GM18502 (cell line): ENCODE measurements around the gene ERICH2.

Experiments
- ATAC-seq: cut with Tn5 transposase; IDR thresholded peaks from one replicate; pipeline ENCODE4 v1.9.1; 2021; ENCODE audit warnings: mild to moderate bottlenecking; ENCODE audit not compliant: unreplicated experiment, poor library complexity

ERICH2 gene

DNA sequence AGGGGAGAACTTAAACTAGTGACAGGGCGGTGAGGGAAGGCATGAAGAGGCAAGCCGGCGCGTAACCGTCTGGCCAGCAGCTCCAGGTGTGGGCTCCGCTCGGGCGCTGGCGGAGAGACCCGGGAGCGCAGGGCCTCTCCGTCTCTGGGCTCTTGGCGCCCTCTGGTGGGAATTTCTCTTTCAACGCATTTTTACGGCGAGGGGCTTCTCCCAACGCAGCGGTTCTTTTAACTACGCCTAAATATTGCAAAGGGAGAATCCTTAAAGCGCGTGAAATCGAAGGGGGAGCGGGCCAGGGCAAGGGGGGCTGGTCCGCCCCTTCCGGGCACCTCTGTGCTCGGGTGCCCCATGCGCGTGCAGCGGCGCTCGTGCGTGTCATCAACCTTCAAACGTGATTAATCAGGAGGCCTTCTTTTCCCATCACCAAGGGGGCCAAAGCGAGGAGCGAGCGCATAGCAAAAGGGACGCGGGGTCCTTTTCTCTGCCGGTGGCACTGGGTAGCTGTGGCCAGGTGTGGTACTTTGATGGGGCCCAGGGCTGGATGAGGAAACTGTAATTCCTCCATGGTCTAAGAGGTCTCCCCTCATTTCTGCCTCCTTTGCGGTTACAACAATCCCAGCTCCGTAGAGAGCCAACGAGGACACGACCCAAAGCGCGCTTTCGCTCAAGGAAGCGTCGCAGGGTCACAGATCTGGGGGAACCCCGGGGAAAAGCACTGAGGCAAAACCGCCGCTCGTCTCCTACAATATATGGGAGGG lies 45.7 kb downstream of the ERICH2 start:
- ATAC-seq, result peak; percentile 46

GRCh38 chr2:170816504-170817092 lies 46.4 kb downstream of the ERICH2 start, which contains the start of gene GAD1:
Gene GAD1, plus strand, starts transcription at chr2:170816887. Its CDS starts 1,705 bp downstream, at chr2:170818592.
- ATAC-seq, result peak; percentile 57

GRCh38 chr2:170817093-170818035 lies 47.2 kb downstream of the ERICH2 start:
- peak; percentile 6 for ATAC-seq

GRCh38 chr2:170818036-170818751 lies 48.0 kb downstream of the ERICH2 start:
- ATAC-seq, result no peak

- no peak for ATAC-seq
These were observed 48.7 kb downstream of the ERICH2 start for GRCh38 chr2:170818752-170819470.

DNA sequence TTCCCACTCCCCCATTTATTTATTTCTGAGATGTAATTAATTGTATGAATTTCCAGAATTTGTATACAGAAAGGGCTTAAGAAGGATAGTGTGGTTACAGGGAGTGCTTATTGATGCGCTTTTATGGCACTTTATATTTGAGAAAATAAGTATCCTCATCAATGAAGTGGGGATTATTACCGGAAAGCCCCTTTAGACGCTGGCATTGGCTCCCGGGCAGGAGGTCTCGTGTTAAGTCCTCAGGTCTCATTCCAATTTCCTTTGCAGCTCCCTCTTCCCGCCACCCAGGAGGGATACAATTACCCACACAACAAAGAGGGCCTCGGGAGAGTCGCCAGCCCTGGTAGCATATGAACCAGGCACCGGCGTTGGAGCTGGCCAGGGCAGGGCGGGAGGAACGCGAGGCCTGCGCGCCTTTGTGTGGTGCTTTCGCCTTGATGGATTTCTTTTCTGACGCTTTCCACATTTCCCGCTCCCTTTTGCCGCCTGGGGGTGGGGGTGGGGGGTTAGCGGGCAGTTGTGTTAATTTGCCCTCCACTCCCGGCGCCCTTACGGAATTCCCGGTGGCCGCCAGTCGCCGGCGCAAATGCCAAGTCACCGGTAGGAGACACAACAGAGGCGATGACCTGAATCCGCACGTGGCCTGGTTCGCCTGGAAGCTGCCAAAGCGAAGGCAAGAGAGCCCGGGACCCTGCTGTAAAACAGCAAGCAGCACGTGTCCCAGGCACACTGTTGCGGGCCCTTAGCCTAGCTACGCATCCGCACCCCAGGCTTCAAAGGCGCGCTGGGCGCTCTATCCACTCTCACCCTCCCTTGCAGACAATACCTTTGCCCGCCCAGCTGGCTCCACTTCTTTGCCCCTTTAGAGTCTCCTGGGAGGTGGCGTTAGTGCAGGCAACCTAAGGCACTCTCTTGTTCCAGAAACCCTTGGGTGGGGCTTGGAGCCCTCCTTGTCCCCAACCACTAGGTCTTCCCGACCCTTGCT lies 49.8 kb downstream of the ERICH2 start:
- no peak for ATAC-seq

DNA sequence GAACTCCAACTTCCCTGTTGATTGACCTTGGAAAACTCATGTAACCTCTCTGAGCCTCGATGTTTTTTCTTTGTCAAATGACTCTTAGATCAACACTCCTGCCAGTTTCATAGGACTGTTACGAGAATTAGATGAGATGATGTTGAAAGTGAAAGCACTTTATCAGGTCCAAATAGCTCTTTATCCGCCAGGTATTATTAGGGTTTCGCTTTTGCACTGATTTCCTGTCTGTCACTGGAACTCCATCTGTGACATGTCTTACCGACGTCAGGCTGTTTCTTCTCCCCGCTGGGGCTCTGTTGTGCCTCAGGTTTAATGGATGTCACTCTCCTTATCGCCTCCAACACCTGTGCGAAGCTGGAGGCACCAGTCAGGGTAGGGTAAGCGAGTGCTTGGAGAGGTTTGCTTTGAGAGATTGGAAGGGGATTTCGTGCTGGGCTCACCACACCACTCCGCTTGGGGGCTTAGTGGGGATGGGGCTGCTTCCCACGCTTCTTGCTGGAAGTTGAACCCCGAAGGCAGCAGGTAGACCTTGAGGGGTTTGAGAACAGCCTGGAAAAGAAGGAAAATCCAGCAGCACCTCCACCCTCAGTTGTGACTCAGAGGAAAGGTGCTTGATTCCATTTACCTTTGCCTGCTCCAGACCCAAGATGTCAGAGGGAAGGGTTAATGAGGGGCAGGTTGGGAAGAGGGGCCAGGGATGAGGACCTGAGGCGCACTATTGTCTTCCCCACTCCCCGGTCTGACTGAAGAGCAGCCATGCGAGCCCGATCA lies 50.8 kb downstream of the ERICH2 start:
- ATAC-seq, result no peak

DNA sequence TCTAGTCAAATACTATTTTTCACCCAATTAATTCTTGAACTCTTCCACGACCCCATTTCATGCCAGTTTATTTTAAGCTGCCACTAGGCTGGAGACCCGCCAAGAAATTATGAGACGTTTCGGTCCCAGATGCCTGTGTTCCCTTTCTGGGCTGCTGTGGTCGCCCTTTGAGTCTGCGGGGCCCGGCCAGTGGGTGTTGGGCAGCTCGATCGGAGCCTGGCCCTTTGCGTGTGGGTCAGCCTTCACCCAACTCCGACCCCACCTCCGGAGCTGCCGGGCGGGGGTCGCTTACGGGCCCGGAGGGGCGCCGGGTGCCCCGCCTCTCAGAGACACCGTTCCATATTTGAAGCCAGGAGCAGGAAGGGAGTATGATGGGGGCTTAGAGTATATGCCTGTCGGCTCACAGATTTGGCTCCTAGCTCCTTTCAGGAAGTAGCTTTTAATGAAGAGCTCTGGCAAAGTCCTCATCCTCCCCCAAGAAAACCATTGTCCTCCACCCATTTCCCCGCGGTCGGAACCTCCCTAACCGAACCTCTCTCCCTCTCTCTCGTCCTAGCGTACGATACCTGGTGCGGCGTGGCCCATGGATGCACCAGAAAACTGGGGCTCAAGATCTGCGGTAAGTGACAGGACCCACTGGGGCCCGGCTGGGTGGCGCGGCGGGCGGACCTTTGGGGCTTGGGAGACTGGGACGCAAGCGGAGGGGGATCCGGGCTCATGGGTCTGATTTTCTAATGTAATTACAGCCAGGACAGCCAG lies 51.5 kb downstream of the ERICH2 start:
- no peak for ATAC-seq

DNA sequence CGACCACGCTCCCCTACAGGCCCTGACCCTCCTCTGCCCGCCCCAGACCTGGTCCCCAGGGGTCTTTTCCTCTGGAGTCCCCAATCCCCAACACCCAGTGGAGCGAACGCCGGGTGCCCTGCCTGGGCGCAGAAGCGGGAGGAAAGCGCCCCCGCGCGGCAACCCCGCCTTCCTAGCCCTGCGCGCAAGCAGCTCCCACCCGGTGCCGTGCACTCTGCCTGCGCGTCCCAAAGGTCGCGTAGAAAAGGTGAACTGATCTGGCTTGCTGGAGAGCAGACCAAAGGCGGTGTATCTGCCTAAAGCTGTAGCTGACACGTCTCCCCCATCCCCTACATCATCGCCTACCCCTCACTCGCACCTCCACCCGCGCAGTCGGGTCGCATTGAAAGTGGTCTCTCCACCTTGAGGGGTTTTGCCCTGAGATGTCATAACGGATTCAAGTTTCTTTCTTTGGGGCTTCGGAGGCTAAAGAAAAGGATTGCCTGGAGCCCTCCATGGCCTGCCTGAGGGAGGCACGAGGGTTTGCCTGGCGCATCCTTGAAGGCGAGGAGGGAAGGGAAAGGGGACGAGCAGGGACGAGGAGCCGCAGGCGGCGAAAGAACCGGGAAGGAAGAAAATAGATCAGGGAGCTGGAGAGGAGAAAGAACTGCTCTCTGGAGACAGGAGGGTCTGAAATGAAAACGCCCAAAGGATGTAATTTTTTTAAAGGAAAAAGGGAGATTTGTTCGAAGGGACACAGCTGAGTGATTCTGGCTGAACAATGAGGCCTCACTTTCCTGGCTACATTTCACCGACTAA lies 52.3 kb downstream of the ERICH2 start:
- no peak for ATAC-seq

DNA sequence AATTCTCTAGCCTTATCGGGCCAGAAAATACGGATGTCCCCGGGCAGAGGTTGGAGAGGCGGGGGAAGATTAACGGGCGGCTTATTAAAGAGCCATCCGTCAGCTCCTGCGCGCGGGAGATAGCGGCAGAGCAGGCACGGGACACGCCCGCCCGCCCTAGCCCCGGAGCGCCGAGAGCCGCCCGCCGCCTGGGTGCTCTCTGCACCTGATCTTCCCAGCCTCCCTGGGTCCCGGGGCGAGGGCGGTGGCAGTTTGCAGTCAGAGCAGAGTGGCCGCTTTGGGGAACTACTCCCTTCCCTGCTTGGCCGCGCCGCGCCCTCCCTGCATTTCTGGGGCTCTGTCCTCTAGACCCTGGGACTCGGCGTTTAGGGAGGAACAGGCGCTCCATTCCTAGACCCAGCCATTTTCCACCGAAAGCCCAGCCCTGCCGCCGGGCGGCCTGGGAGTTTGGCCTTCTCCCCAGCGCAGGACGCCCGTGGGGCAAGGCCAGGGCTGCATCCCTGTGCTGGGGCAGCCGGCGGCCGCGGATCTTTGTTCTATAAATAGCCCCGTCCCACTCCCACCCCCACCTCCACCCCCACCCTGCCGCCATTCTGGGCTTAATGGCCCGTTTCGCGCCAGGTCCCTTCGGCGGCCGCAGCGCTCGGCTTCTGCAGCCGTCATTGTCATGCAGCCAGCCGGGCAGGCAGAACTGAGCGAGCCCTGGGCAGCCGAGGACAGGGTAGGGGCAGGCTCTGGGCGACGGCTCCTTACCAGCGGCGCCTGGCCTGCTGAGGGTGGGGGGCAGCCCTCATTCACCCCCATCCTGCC lies 53.1 kb downstream of the ERICH2 start:
- no peak for ATAC-seq

DNA sequence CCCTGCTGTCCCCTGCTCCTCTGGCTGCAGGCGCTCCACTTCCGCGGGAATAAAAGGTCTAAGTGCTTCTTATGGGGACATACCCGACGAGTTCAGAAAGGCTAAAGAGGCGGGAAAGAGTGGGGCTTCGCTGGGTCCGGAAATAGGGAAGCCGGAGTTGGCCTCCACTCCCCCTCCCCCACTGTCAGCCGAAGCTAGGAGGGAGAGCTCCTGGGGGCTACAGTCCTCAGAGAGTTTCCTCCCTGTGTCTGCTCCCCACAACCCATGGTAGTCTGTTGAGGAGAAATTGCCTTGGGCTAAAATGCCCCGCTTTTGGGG lies 53.7 kb downstream of the ERICH2 start:
- ATAC-seq, result no peak

GRCh38 chr2:170824526-170825015 lies 54.4 kb downstream of the ERICH2 start:
- ATAC-seq, result no peak

GRCh38 chr2:170827841-170828532 lies 57.8 kb downstream of the ERICH2 start:
- ATAC-seq, result no peak

GRCh38 chr2:170828533-170828916 lies 58.3 kb downstream of the ERICH2 start:
- ATAC-seq, result no peak

- no peak for ATAC-seq
These were observed 58.9 kb downstream of the ERICH2 start for GRCh38 chr2:170829036-170829435.
